Spleen (tissue), 11 donors: ENCODE measurements around the gene GOLGA1. TPM values are rescaled to one million over a fixed set of nuclear protein-coding genes. Genes with fewer than 3 reads are reported as not detected.

Source experiments
- DNase-seq: peaks from one replicate; pipeline ENCODE4 v3.0.0-alpha.2; 2020
- H3K27ac ChIP-seq, 8 donors: fragments of 200-600 bp; sonication (generic) in 7 of 8; 1 replicate in 4 of 8; 2 replicates in 4 of 8; pipeline versions ENCODE4 v1.5.0 to v1.8.0; 2016 to 2021; ENCODE audit warnings: inconsistent platforms in 4 of 8, mild to moderate bottlenecking in 4 of 8, moderate library complexity in 1 of 8
- H3K27me3 ChIP-seq, 7 donors: fragments of 200-600 bp; sonication (generic) in 6 of 7; replicated peaks in 1 of 7; 1 replicate in 4 of 7; 2 replicates in 3 of 7; pipeline versions ENCODE4 v1.5.0 to v1.8.0; 2016 to 2021; ENCODE audit warnings: inconsistent platforms in 3 of 7, mild to moderate bottlenecking in 1 of 7
- H3K36me3 ChIP-seq, 6 donors: fragments of 200-600 bp; sonication (generic) in 5 of 6; 1 replicate in 4 of 6; 2 replicates in 2 of 6; pipeline versions ENCODE4 v1.5.0 to v1.8.0; 2016 to 2021; ENCODE audit warnings: inconsistent platforms in 2 of 6
- H3K4me1 ChIP-seq, 6 donors: fragments of 200-600 bp; sonication (generic) in 5 of 6; 1 replicate in 3 of 6; 2 replicates in 3 of 6; pipeline versions ENCODE4 v1.5.0 to v1.8.0; 2016 to 2021; ENCODE audit warnings: inconsistent platforms in 3 of 6
- H3K4me3 ChIP-seq, 8 donors: fragments of 200-600 bp; sonication (generic) in 7 of 8; 1 replicate in 4 of 8; 2 replicates in 4 of 8; pipeline versions ENCODE4 v1.5.0 to v1.8.0; 2016 to 2021; ENCODE audit warnings: inconsistent platforms in 4 of 8, mild to moderate bottlenecking in 4 of 8, moderate library complexity in 2 of 8
- H3K9me3 ChIP-seq, 8 donors: fragments of 200-600 bp; sonication (generic) in 7 of 8; 1 replicate in 4 of 8; 2 replicates in 4 of 8; pipeline versions ENCODE4 v1.5.0 to v1.8.0; 2016 to 2021; ENCODE audit warnings: inconsistent platforms in 4 of 8
- CTCF ChIP-seq, 11 experiments: fragments of 200-600 bp in 7 of 11; fragments of 450-650 bp in 4 of 11; sonication (generic) in 4 of 11; IDR thresholded peaks in 8 of 11; conservative IDR thresholded peaks in 3 of 11; 1 replicate in 7 of 11; 2 replicates in 4 of 11; pipeline versions ENCODE4 v1.4.0 to v1.8.0; 2016 to 2021; ENCODE audit warnings: antibody characterized with exemption in 11 of 11, inconsistent platforms in 4 of 11, mild to moderate bottlenecking in 1 of 11
- POLR2A ChIP-seq, 3 donors: fragments of 450-650 bp; IDR thresholded peaks; one replicate each; pipeline ENCODE4 v1.5.1; 2017; ENCODE audit warnings: antibody characterized with exemption in 3 of 3, mild to moderate bottlenecking in 1 of 3
- POLR2AphosphoS5 ChIP-seq, 3 donors: sonication (generic); formaldehyde crosslinking; IDR thresholded peaks; one replicate each; pipeline ENCODE4 v1.5.1; 2017; ENCODE audit warnings: antibody characterized with exemption in 3 of 3
- WGBS, 5 donors: extraction: QIAGEN DNeasy Blood & Tissue Kit in 3 of 5; methylation state at CpG; one replicate each; pipeline versions ENCODE4 v1.1.5 to v1.1.7; 2013 to 2018; 5-methylcytosine and 5-hydroxymethylcytosine counted together
- intact Hi-C: fragments of 100-400 bp; cut with DNase I; formaldehyde crosslinking; loops from one replicate; pipeline ENCODE4 v1.15.0; 2023; ENCODE audit warnings: low total_unique reads
- polyA plus RNA-seq, 3 donors: library from polyadenylated mRNA; stranded (reverse); fragments of 200-250 nt; gene quantifications; one replicate each; pipeline ENCODE4 v1.2.1, GENCODE V29; 2013
- total RNA-seq, 7 donors: library from RNA; depleted of rRNA in 3 of 7; stranded (reverse); fragments of >200 nt in 3 of 7; fragmentation: NEBNext Ultra II Directional in 4 of 7; extraction: Animal tissue kit (Norgen Biotek cat#: 25700) in 4 of 7; gene quantifications; one replicate each; pipeline versions ENCODE4 v1.1.0 to v1.2.1, GENCODE V29; 2016 to 2021
- donor health status: healthy with polysubstance abuse.
- donor health status: DM: no; HTN: no; CAD: no; lungs with moderate emphysema.
- donor health status: DM: no; HTN: no; CAD: no.
- donor health status: Bipolar disorder and iron deficiency.
- donor health status: healthy.
- donor health status: DM: no; HTN: no; CAD: no.
- donor health status: DM: yes; HTN: yes; CAD: no.

GOLGA1 gene
- total and polyA plus RNA-seq, 10 donors: 4.7 to 30.5 (median 22.9) TPM

- no peak for TF ChIP-seq POLR2AphosphoS5 (IDR thresholded peaks at IDR 0.05)
- no peak for TF ChIP-seq POLR2A (IDR thresholded peaks at IDR 0.05)
- no peak for TF ChIP-seq CTCF (IDR thresholded peaks at IDR 0.05 in 8 of 11, conservative IDR thresholded peaks at IDR 0.05 in 3 of 11)
- Histone ChIP-seq H3K4me1 (no peaks in the 10 kb centered on the region), H3K4me3 (no peak overlapping the region), H3K27me3 (no peaks in the 10 kb centered on the region), H3K9me3 (no peaks in the 10 kb centered on the region), H3K27ac (no peak overlapping the region), H3K36me3 (peaks cover 0 to 92% (median 72%) of the 10 kb centered on the region in 6 donors)
- DNase-seq: no peak
- intact Hi-C loops: no loop called here
- 85 to 93% (median 90%) methylated on average over 9 of the region's 9 CpGs for WGBS, 5 donors
Measured at GRCh38 chr9:124894035-124894740, 46.7 kb downstream of the GOLGA1 start.

GRCh38 chr9:124890179-124890578 is 50.7 kb downstream of the GOLGA1 start:
- TF ChIP-seq POLR2AphosphoS5 (IDR thresholded peaks at IDR 0.05) (no peak), POLR2A (IDR thresholded peaks at IDR 0.05) (no peak), CTCF (IDR thresholded peaks at IDR 0.05 in 8 of 11, conservative IDR thresholded peaks at IDR 0.05 in 3 of 11) (no peak)

GRCh38 chr9:124889006-124889405 is 51.9 kb downstream of the GOLGA1 start:
- 96 to 98% (median 97%) methylated on average over 10 to 13 of the region's 13 CpGs for WGBS, 5 donors
- H3K27ac ChIP-seq: no peak overlapping the region
- H3K36me3 ChIP-seq: peaks cover 0 to 100% (median 88%) of the 10 kb centered on the region in 6 donors
- intact Hi-C loops: no loop called here
- H3K4me1 ChIP-seq: no peaks in the 10 kb centered on the region
- no peaks in the 10 kb centered on the region for H3K27me3 ChIP-seq
- DNase-seq: no peak
- no peaks in the 10 kb centered on the region for H3K9me3 ChIP-seq
- TF ChIP-seq POLR2AphosphoS5 (IDR thresholded peaks at IDR 0.05) (peak in 1 of 3 donors; percentile 41), CTCF (IDR thresholded peaks at IDR 0.05 in 8 of 11, conservative IDR thresholded peaks at IDR 0.05 in 3 of 11) (no peak)
- H3K4me3 ChIP-seq: no peak overlapping the region

More at GRCh38 chr9:124890179-124890578, 50.7 kb downstream of the GOLGA1 start:
- no peak for DNase-seq
- Histone ChIP-seq H3K9me3 (no peaks in the 10 kb centered on the region), H3K4me3 (no peak overlapping the region), H3K4me1 (no peaks in the 10 kb centered on the region), H3K36me3 (peaks cover 0 to 96% (median 82%) of the 10 kb centered on the region in 6 donors), H3K27me3 (no peaks in the 10 kb centered on the region), H3K27ac (no peak overlapping the region)
- intact Hi-C loops: no loop called here
- 95 to 98% (median 96%) methylated on average over 7 of the region's 7 CpGs for WGBS, 5 donors

GRCh38 chr9:124887832-124888231 is 53.1 kb downstream of the GOLGA1 start:
- intact Hi-C loops: no loop called here
- Histone ChIP-seq H3K36me3 (peaks cover 0 to 100% (median 80%) of the 10 kb centered on the region in 6 donors), H3K4me1 (no peaks in the 10 kb centered on the region), H3K27ac (no peak overlapping the region), H3K9me3 (no peaks in the 10 kb centered on the region), H3K4me3 (no peak overlapping the region), H3K27me3 (no peaks in the 10 kb centered on the region)
- no peak for TF ChIP-seq CTCF (IDR thresholded peaks at IDR 0.05 in 8 of 11, conservative IDR thresholded peaks at IDR 0.05 in 3 of 11)
- no peak for TF ChIP-seq POLR2AphosphoS5 (IDR thresholded peaks at IDR 0.05)
- TF ChIP-seq POLR2A (IDR thresholded peaks at IDR 0.05): no peak
- DNase-seq: no peak
- WGBS, 5 donors: 72 to 85% (median 77%) methylated on average over 5 of the region's 5 CpGs
